BLaER1 (cell line): Measurements from ENCODE around the gene TMEM235.
A peak's percentile ranks its signal among the peaks of the same experiment; 100 is the strongest.

Experiments used
- H3K27ac ChIP-seq: shearing (Covaris generic); formaldehyde crosslinking; 2 replicates; pipeline ENCODE4 v1.8.1; 2022
- H3K27me3 ChIP-seq: shearing (Covaris generic); formaldehyde crosslinking; 2 replicates; pipeline ENCODE4 v1.8.1; 2022
- H3K36me3 ChIP-seq: shearing (Covaris generic); formaldehyde crosslinking; 2 replicates; pipeline ENCODE4 v1.8.1; 2022
- H3K4me1 ChIP-seq: shearing (Covaris generic); formaldehyde crosslinking; 2 replicates; pipeline ENCODE4 v1.8.1; 2022
- H3K4me2 ChIP-seq: shearing (Covaris generic); formaldehyde crosslinking; 2 replicates; pipeline ENCODE4 v1.8.1; 2022
- H3K4me3 ChIP-seq: shearing (Covaris generic); formaldehyde crosslinking; 2 replicates; pipeline ENCODE4 v1.8.1; 2022
- H3K9ac ChIP-seq: shearing (Covaris generic); formaldehyde crosslinking; 2 replicates; pipeline ENCODE4 v1.8.1; 2022
- H3K9me3 ChIP-seq: shearing (Covaris generic); formaldehyde crosslinking; 2 replicates; pipeline ENCODE4 v1.8.1; 2022
- H4K20me1 ChIP-seq: shearing (Covaris generic); formaldehyde crosslinking; 2 replicates; pipeline ENCODE4 v1.8.1; 2022
- Cebpa-rat ChIP-seq: shearing (Covaris generic); IDR thresholded peaks from 2 replicates; pipeline ENCODE4 v1.8.1; 2022

Gene TMEM235

GRCh38 chr17:78258323-78259191, 27.1 kb downstream of the TMEM235 start:
- peaks cover 58% of the 10 kb centered on the region for H3K4me1 ChIP-seq
- TF ChIP-seq Cebpa-rat: no peak
- no peaks in the 10 kb centered on the region for H3K36me3 ChIP-seq
- peak overlapping the region; percentile 79 for H3K4me2 ChIP-seq
- no peaks in the 10 kb centered on the region for H4K20me1 ChIP-seq
- H3K9me3 ChIP-seq: no peaks in the 10 kb centered on the region
- no peak overlapping the region for H3K4me3 ChIP-seq
- H3K27me3 ChIP-seq: no peaks in the 10 kb centered on the region
- 0 out of 2 replicates have a peak overlapping the region, but pooled peaks have one; percentile 4 for H3K9ac ChIP-seq
- peak overlapping the region; percentile 52 for H3K27ac ChIP-seq

- Histone ChIP-seq H4K20me1 (no peaks in the 10 kb centered on the region), H3K27ac (no peak overlapping the region), H3K9me3 (no peaks in the 10 kb centered on the region), H3K4me2 (peak overlapping the region; percentile 79), H3K36me3 (no peaks in the 10 kb centered on the region), H3K4me3 (no peak overlapping the region), H3K9ac (no peak overlapping the region), H3K27me3 (no peaks in the 10 kb centered on the region), H3K4me1 (peaks cover 53% of the 10 kb centered on the region)
- TF ChIP-seq Cebpa-rat: no peak
Measured at GRCh38 chr17:78259192-78259554, 27.7 kb downstream of the TMEM235 start.

GRCh38 chr17:78263063-78263735, 31.8 kb downstream of the TMEM235 start:
- Histone ChIP-seq H3K4me1 (peaks cover 28% of the 10 kb centered on the region), H3K27ac (peak overlapping the region; percentile 35; the same call in 1 of the 2 replicates)

DNA sequence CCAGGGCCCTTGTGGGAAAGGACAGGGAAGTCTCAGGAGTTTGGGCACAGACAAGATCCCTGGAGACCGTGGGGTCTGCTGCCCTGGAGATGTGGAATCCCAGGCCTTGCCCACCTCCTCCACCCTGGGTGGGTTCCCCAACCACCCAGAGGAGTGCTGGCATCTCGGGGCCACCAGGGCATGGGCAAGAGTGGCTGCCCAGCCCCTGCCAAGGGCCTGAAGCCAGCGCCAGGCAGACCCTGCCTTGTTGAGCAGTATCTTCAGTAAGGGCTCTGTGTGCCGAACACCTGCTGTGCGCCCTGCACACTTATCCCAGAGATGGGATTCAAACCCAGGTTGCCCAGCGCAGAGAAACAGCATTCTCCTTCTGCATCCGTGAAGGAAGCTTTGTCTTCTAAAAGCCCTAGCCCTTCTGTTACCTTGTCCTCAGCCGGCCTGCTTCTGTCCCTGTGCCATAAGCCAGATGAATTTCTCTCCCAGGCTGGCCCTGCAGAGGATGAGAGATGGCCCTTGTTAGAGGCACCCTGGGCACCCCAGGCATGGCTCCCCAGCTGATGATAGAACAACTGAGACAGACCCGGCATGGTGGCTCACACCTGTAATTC, 32.4 kb downstream of the TMEM235 start:
- Histone ChIP-seq H3K9ac (no peak overlapping the region), H3K27ac (0 out of 2 replicates have a peak overlapping the region, but pooled peaks have one; percentile 35), H3K4me1 (peaks cover 21% of the 10 kb centered on the region), H3K4me3 (no peak overlapping the region), H3K27me3 (no peaks in the 10 kb centered on the region), H3K9me3 (no peaks in the 10 kb centered on the region), H3K36me3 (no peaks in the 10 kb centered on the region), H3K4me2 (no peak overlapping the region), H4K20me1 (no peaks in the 10 kb centered on the region)
- no peak for TF ChIP-seq Cebpa-rat

More at GRCh38 chr17:78263063-78263735, 31.8 kb downstream of the TMEM235 start:
- no peak for TF ChIP-seq Cebpa-rat
- H4K20me1 ChIP-seq: no peaks in the 10 kb centered on the region
- no peak overlapping the region for H3K9ac ChIP-seq
- no peaks in the 10 kb centered on the region for H3K9me3 ChIP-seq
- H3K4me2 ChIP-seq: peak overlapping the region; percentile 5; the same call in 1 of the 2 replicates
- no peak overlapping the region for H3K4me3 ChIP-seq
- no peaks in the 10 kb centered on the region for H3K27me3 ChIP-seq
- H3K36me3 ChIP-seq: no peaks in the 10 kb centered on the region

GRCh38 chr17:78264590-78264989, 33.2 kb downstream of the TMEM235 start:
- Histone ChIP-seq H3K27ac (no peak overlapping the region), H3K4me3 (no peak overlapping the region), H3K9ac (no peak overlapping the region), H4K20me1 (no peaks in the 10 kb centered on the region), H3K4me2 (no peak overlapping the region), H3K36me3 (no peaks in the 10 kb centered on the region), H3K9me3 (no peaks in the 10 kb centered on the region), H3K27me3 (no peaks in the 10 kb centered on the region), H3K4me1 (peaks cover 14% of the 10 kb centered on the region)
- no peak for TF ChIP-seq Cebpa-rat

DNA sequence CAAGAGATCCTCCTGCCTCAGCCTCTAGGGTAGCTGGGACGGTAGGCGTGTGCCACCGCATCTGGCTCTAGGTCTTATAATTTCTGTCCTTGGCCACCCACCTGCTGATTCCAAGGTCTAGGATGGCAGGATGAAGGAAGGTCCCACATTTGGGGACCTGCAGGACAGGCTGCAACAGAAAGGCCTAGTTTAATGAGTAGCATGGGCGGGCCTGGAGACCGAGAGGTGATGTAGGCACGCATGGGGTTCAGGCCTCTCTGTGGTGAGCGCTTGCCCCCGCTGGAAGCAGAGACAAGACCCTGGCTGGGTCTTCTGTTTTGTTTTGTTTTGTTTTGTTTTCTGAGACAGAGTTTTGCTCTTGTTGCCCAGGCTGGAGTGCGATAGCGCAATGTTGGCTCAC, 33.7 kb downstream of the TMEM235 start:
- no peaks in the 10 kb centered on the region for H3K36me3 ChIP-seq
- H3K9ac ChIP-seq: no peak overlapping the region
- H4K20me1 ChIP-seq: no peaks in the 10 kb centered on the region
- TF ChIP-seq Cebpa-rat: no peak
- H3K4me1 ChIP-seq: peaks cover 14% of the 10 kb centered on the region
- no peaks in the 10 kb centered on the region for H3K27me3 ChIP-seq
- no peaks in the 10 kb centered on the region for H3K9me3 ChIP-seq
- no peak overlapping the region for H3K4me3 ChIP-seq
- no peak overlapping the region for H3K4me2 ChIP-seq
- no peak overlapping the region for H3K27ac ChIP-seq

- Histone ChIP-seq H3K9me3 (no peaks in the 10 kb centered on the region), H3K36me3 (no peaks in the 10 kb centered on the region), H3K4me3 (no peak overlapping the region), H3K27me3 (peaks cover 2% of the 10 kb centered on the region; the same call in 1 of the 2 replicates), H3K9ac (no peak overlapping the region), H3K4me1 (peaks cover 14% of the 10 kb centered on the region), H4K20me1 (no peaks in the 10 kb centered on the region), H3K4me2 (no peak overlapping the region), H3K27ac (no peak overlapping the region)
- TF ChIP-seq Cebpa-rat: no peak
Measured at GRCh38 chr17:78266231-78266631, 34.8 kb downstream of the TMEM235 start.

DNA sequence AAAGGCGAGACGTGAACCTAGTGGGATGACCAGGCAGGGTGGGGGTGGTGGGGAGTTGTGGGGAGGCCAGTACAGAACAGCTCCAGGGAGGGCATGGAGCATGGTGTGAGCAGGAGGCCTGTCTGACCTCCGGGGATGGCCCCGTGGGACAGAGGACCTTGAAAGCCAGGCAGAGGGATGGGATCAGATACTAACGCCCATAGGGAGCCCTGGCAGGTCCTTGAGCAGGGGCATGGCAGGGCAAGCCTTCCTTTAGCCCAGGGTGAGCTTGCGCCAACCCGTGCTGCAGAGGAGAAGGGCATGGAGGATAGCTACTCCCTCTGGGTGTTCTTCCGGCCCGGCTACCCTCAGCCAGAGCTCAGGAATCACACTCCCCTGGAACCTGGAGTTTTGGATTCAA, 35.3 kb downstream of the TMEM235 start:
- Histone ChIP-seq H3K4me2 (no peak overlapping the region), H4K20me1 (no peaks in the 10 kb centered on the region), H3K4me3 (no peak overlapping the region), H3K27me3 (peaks cover 7% of the 10 kb centered on the region; the same call in 1 of the 2 replicates), H3K27ac (no peak overlapping the region), H3K36me3 (no peaks in the 10 kb centered on the region), H3K9me3 (no peaks in the 10 kb centered on the region), H3K9ac (no peak overlapping the region), H3K4me1 (peaks cover 19% of the 10 kb centered on the region)
- TF ChIP-seq Cebpa-rat: no peak

- Histone ChIP-seq H3K4me2 (no peak overlapping the region), H3K4me1 (peaks cover 24% of the 10 kb centered on the region)
Measured at GRCh38 chr17:78267253-78268073, 36.0 kb downstream of the TMEM235 start.

More at GRCh38 chr17:78267253-78268073, 36.0 kb downstream of the TMEM235 start:
- H3K4me3 ChIP-seq: no peak overlapping the region
- H3K36me3 ChIP-seq: no peaks in the 10 kb centered on the region
- no peak for TF ChIP-seq Cebpa-rat
- no peaks in the 10 kb centered on the region for H3K9me3 ChIP-seq
- H4K20me1 ChIP-seq: no peaks in the 10 kb centered on the region
- H3K9ac ChIP-seq: no peak overlapping the region
- no peak overlapping the region for H3K27ac ChIP-seq
- peaks cover 14% of the 10 kb centered on the region for H3K27me3 ChIP-seq
